ENCODE results near the gene IL4I1. TPM values are rescaled to one million over a fixed set of nuclear protein-coding genes. Genes with fewer than 3 reads are reported as not detected.

IL4I1 gene
- total RNA-seq, 1 donor from 2014 or later, result not detected

GRCh38 chr19:49932041-49932451, 35.4 kb upstream of the IL4I1 start:
- no peak for TF ChIP-seq POLR2AphosphoS5 (IDR thresholded peaks at IDR 0.05; ENCODE audit: insufficient read depth in 1 of 2, low read depth in 1 of 2)
- no peaks in the 10 kb centered on the region for H3K36me3 ChIP-seq
- intact Hi-C loops (cut with DNase I), result no loop called here

GRCh38 chr19:49931293-49932040, 34.8 kb upstream of the IL4I1 start:
- peaks cover 0 to under 1% of the 10 kb centered on the region in 2 donors for H3K36me3 ChIP-seq
- H3K4me1 ChIP-seq, result peaks cover 19% of the 10 kb centered on the region
- no peak overlapping the region for H3K27ac ChIP-seq
- no peak overlapping the region for H3K4me3 ChIP-seq
- no peak for DNase-seq (ENCODE audit: extremely low spot score in 2 of 2)
- H3K9me3 ChIP-seq, result no peaks in the 10 kb centered on the region
- no peaks in the 10 kb centered on the region for H3K27me3 ChIP-seq
- TF ChIP-seq POLR2AphosphoS5 (IDR thresholded peaks at IDR 0.05; ENCODE audit: insufficient read depth in 1 of 2, low read depth in 1 of 2) (no peak), POLR2A (IDR thresholded peaks at IDR 0.05) (no peak), CTCF (IDR thresholded peaks at IDR 0.05) (no peak)
- intact Hi-C loops (cut with DNase I), result no loop called here

More at GRCh38 chr19:49932041-49932451, 35.4 kb upstream of the IL4I1 start:
- Histone ChIP-seq H3K27me3 (no peaks in the 10 kb centered on the region), H3K9me3 (no peaks in the 10 kb centered on the region), H3K27ac (no peak overlapping the region), H3K4me3 (no peak overlapping the region), H3K4me1 (peaks cover 13% of the 10 kb centered on the region)
- DNase-seq (ENCODE audit: extremely low spot score in 2 of 2), result no peak

- Histone ChIP-seq H3K4me1 (peaks cover 20% of the 10 kb centered on the region), H3K9me3 (no peaks in the 10 kb centered on the region), H3K4me3 (peak overlapping the region; percentile 68 to 99), H3K27ac (no peak overlapping the region), H3K27me3 (no peaks in the 10 kb centered on the region), H3K36me3 (peaks cover 0 to 6% of the 10 kb centered on the region in 2 donors)
- no peak for DNase-seq (ENCODE audit: extremely low spot score in 2 of 2)
- TF ChIP-seq POLR2A (IDR thresholded peaks at IDR 0.05) (no peak), POLR2AphosphoS5 (IDR thresholded peaks at IDR 0.05; ENCODE audit: insufficient read depth in 1 of 2, low read depth in 1 of 2) (no peak)
- intact Hi-C loops (cut with DNase I), result no loop called here
Measured at GRCh38 chr19:49930483-49931011, 33.9 kb upstream of the IL4I1 start.

- H3K4me1 ChIP-seq, result peaks cover 22% of the 10 kb centered on the region
- no peaks in the 10 kb centered on the region for H3K27me3 ChIP-seq
- peaks cover 0 to 8% of the 10 kb centered on the region in 2 donors for H3K36me3 ChIP-seq
- no peaks in the 10 kb centered on the region for H3K9me3 ChIP-seq
- peak in 1 of 2 donors; percentile 92 for DNase-seq (ENCODE audit: extremely low spot score in 2 of 2)
- TF ChIP-seq POLR2A (IDR thresholded peaks at IDR 0.05) (no peak), CTCF (IDR thresholded peaks at IDR 0.05) (peak in 1 of 3 experiments; percentile 13), POLR2AphosphoS5 (IDR thresholded peaks at IDR 0.05; ENCODE audit: insufficient read depth in 1 of 2, low read depth in 1 of 2) (peak; percentile 70 to 88)
- H3K4me3 ChIP-seq, result peak overlapping the region; percentile 68 to 99
- H3K27ac ChIP-seq, result peak overlapping the region; percentile 90
- intact Hi-C loops (cut with DNase I), result no loop called here
Measured at GRCh38 chr19:49929611-49930482, 33.2 kb upstream of the IL4I1 start.

GRCh38 chr19:49929121-49929610, 32.5 kb upstream of the IL4I1 start, which contains the start of the genes ATF5 and NUP62:
Gene ATF5 (plus strand): TSS chr19:49929205. CDS start chr19:49930851, 1,646 bp downstream.
Gene NUP62 (minus strand): TSS chr19:49929504. CDS start chr19:49909807, 19,697 bp downstream.
- no peak for DNase-seq (ENCODE audit: extremely low spot score in 2 of 2)
- Histone ChIP-seq H3K4me3 (peak within 1 kb of the TSS; percentile 68 to 99), H3K4me1 (peaks cover 28% of the 10 kb centered on the region), H3K27me3 (no peaks in the 10 kb centered on the region), H3K27ac (peak within 1 kb of the TSS; percentile 90), H3K9me3 (no peaks in the 10 kb centered on the region), H3K36me3 (peaks cover 0 to 9% of the 10 kb centered on the region in 2 donors)
- intact Hi-C loops (cut with DNase I), result no loop called here
- TF ChIP-seq POLR2AphosphoS5 (IDR thresholded peaks at IDR 0.05; ENCODE audit: insufficient read depth in 1 of 2, low read depth in 1 of 2), result peak in 1 of 2 donors; percentile 87
- TF ChIP-seq POLR2A (IDR thresholded peaks at IDR 0.05), result no peak
